Loucy (cell line): ENCODE results near the gene IQCN.

Experiments
- H2AFZ ChIP-seq: fragments of 200-600 bp; sonication (generic); 2 replicates; pipeline ENCODE4 v1.6.0; 2016; ENCODE audit warnings: antibody characterized with exemption, mild to moderate bottlenecking, low read length, moderate library complexity
- H3F3A ChIP-seq: fragments of 200-600 bp; 2 replicates; pipeline ENCODE4 v1.6.0; 2016; ENCODE audit warnings: antibody characterized with exemption, low read depth, mild to moderate bottlenecking
- H3K27me3 ChIP-seq: fragments of 200-600 bp; sonication (generic); 2 replicates; pipeline ENCODE4 v1.6.1; 2014; ENCODE audit warnings: low read length, mild to moderate bottlenecking; ENCODE audit not compliant: insufficient read depth, poor library complexity, severe bottlenecking
- H3K36me3 ChIP-seq: fragments of 200-600 bp; sonication (generic); 2 replicates; pipeline ENCODE4 v1.6.1; 2016; ENCODE audit warnings: low read length; ENCODE audit not compliant: insufficient read depth
- H3K4me1 ChIP-seq: fragments of 200-600 bp; sonication (generic); 2 replicates; pipeline ENCODE4 v1.5.1; 2014; ENCODE audit warnings: low read length, mild to moderate bottlenecking; ENCODE audit not compliant: insufficient read depth, poor library complexity, severe bottlenecking
- H3K4me2 ChIP-seq: fragments of 200-600 bp; sonication (generic); 2 replicates; pipeline ENCODE4 v1.6.0; 2014; ENCODE audit warnings: antibody characterized with exemption, low read length, low read depth, mild to moderate bottlenecking; ENCODE audit not compliant: poor library complexity, severe bottlenecking
- H3K4me3 ChIP-seq: fragments of 200-600 bp; sonication (generic); 2 replicates; pipeline ENCODE4 v1.5.1; 2014; ENCODE audit warnings: low read length, mild to moderate bottlenecking, mixed read lengths; ENCODE audit not compliant: poor library complexity, severe bottlenecking
- H3K79me2 ChIP-seq: fragments of 200-600 bp; sonication (generic); 2 replicates; pipeline ENCODE4 v1.6.1; 2014; ENCODE audit warnings: low read length; ENCODE audit not compliant: insufficient read depth
- H3K9ac ChIP-seq: fragments of 200-600 bp; sonication (generic); 2 replicates; pipeline ENCODE4 v1.6.0; 2014; ENCODE audit warnings: mild to moderate bottlenecking, low read depth, low read length, moderate library complexity; ENCODE audit not compliant: poor library complexity, severe bottlenecking
- H3K9me2 ChIP-seq: fragments of 200-600 bp; sonication (generic); replicated peaks from 2 replicates; pipeline ENCODE4 v1.6.1; 2016; ENCODE audit warnings: low read depth, low read length, mixed read lengths
- H3K9me3 ChIP-seq: fragments of 200-600 bp; sonication (generic); 2 replicates; pipeline ENCODE4 v1.6.1; 2014; ENCODE audit warnings: mild to moderate bottlenecking, antibody characterized with exemption, low read length, low read depth; ENCODE audit not compliant: insufficient read depth
- H4K20me1 ChIP-seq: fragments of 200-600 bp; sonication (generic); 2 replicates; pipeline ENCODE4 v1.6.0; 2014; ENCODE audit warnings: antibody characterized with exemption, low read length, mild to moderate bottlenecking; ENCODE audit not compliant: insufficient read depth, poor library complexity, severe bottlenecking
- EZH2phosphoT487 ChIP-seq: fragments of 200-600 bp; IDR thresholded peaks from 2 replicates; pipeline ENCODE4 v1.6.1; 2018; ENCODE audit warnings: antibody characterized with exemption, mild to moderate bottlenecking, moderate library complexity, borderline replicate concordance
- TF ChIP-seq, protein P1 (sequence below): fragments of 200-600 bp; sonication (generic); conservative IDR thresholded peaks from 2 replicates; pipeline ENCODE4 v1.5.1; 2014; ENCODE audit warnings: mild to moderate bottlenecking, antibody characterized with exemption, low read length

The IQCN gene

DNA sequence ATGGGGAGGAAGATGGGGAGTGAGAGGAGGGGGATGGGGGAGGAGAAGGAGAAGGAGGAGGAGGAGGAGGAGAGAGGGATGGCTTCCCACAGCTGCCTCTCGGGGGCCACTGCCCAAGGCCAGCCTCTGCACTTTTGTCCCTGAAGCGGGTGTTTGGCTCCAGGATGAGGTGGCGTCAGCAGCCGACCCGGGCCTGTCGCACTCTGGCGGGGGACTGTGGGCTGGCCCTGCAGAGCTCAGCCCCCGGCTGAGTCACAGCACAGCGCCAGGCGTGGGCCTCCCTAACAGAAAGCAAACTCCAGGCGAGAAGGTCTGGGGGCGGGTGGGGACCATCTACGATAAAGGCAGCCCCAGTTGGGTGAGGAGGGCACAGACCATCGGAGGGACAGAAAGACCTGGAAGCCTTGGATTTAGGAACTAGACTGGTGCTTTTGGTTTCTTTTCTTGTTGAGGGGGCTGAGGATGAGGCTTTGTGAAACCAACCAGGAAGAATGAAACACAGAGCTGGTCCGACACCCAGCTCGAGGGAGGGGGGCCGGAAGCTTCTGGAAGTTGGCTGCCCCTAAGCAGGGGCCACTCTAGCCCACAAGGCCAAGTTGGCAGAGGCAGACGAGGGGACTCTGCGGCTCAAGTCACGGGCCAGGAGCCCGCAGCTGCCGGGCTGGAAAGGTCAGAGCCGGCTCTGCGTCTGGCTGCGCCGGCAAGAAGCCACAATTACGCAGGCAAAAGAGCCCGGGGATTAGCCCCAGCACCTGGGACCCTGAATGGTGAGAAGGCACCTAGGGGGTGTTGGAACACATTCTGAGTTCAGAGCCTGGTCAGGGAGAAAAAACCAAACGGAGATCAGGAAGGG, 30.4 kb upstream of the IQCN start:
- H3K9ac ChIP-seq = peak overlapping the region; percentile 92
- peak overlapping the region; percentile 83 for H3K4me3 ChIP-seq
- peak overlapping the region; percentile 90 for H3K4me2 ChIP-seq
- peaks cover 3% of the 10 kb centered on the region for H4K20me1 ChIP-seq
- H3K4me1 ChIP-seq = peaks cover 24% of the 10 kb centered on the region
- H3K79me2 ChIP-seq = peaks cover 16% of the 10 kb centered on the region; the same call in 1 of the 2 replicates
- no peaks in the 10 kb centered on the region for H3K27me3 ChIP-seq
- no peaks in the 10 kb centered on the region for H3K9me2 ChIP-seq
- H3F3A ChIP-seq = peaks cover 18% of the 10 kb centered on the region
- peak overlapping the region; percentile 44; the same call in 1 of the 2 replicates for H2AFZ ChIP-seq
- TF ChIP-seq, protein P1, sequence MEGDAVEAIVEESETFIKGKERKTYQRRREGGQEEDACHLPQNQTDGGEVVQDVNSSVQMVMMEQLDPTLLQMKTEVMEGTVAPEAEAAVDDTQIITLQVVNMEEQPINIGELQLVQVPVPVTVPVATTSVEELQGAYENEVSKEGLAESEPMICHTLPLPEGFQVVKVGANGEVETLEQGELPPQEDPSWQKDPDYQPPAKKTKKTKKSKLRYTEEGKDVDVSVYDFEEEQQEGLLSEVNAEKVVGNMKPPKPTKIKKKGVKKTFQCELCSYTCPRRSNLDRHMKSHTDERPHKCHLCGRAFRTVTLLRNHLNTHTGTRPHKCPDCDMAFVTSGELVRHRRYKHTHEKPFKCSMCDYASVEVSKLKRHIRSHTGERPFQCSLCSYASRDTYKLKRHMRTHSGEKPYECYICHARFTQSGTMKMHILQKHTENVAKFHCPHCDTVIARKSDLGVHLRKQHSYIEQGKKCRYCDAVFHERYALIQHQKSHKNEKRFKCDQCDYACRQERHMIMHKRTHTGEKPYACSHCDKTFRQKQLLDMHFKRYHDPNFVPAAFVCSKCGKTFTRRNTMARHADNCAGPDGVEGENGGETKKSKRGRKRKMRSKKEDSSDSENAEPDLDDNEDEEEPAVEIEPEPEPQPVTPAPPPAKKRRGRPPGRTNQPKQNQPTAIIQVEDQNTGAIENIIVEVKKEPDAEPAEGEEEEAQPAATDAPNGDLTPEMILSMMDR = no peak
- no peak for TF ChIP-seq EZH2phosphoT487
- peaks cover 32% of the 10 kb centered on the region; the same call in 1 of the 2 replicates for H3K36me3 ChIP-seq
- no peaks in the 10 kb centered on the region for H3K9me3 ChIP-seq

GRCh38 chr19:18304208-18304457, 29.9 kb upstream of the IQCN start:
- Histone ChIP-seq H3K4me3 (peak overlapping the region; percentile 83), H2AFZ (no peak overlapping the region), H3K36me3 (peaks cover 27% of the 10 kb centered on the region; the same call in 1 of the 2 replicates), H4K20me1 (peaks cover 3% of the 10 kb centered on the region), H3K9me2 (no peaks in the 10 kb centered on the region), H3K27me3 (no peaks in the 10 kb centered on the region), H3K9ac (peak overlapping the region; percentile 92), H3K4me2 (peak overlapping the region; percentile 90), H3K4me1 (peaks cover 24% of the 10 kb centered on the region), H3K79me2 (peaks cover 16% of the 10 kb centered on the region; the same call in 1 of the 2 replicates), H3F3A (peaks cover 18% of the 10 kb centered on the region), H3K9me3 (no peaks in the 10 kb centered on the region)
- TF ChIP-seq EZH2phosphoT487 = no peak
- TF ChIP-seq, protein P1 = no peak

GRCh38 chr19:18301718-18302111, 27.5 kb upstream of the IQCN start:
- Histone ChIP-seq H3K4me3 (no peak overlapping the region), H3K79me2 (peaks cover 16% of the 10 kb centered on the region; the same call in 1 of the 2 replicates), H3K9ac (no peak overlapping the region), H3K36me3 (peaks cover 9% of the 10 kb centered on the region; the same call in 1 of the 2 replicates), H3K4me2 (no peak overlapping the region), H3K9me2 (no peaks in the 10 kb centered on the region), H4K20me1 (no peaks in the 10 kb centered on the region), H2AFZ (no peak overlapping the region), H3K27me3 (no peaks in the 10 kb centered on the region), H3K4me1 (peaks cover 24% of the 10 kb centered on the region), H3K9me3 (no peaks in the 10 kb centered on the region), H3F3A (peaks cover 15% of the 10 kb centered on the region)
- TF ChIP-seq, protein P1 = no peak
- no peak for TF ChIP-seq EZH2phosphoT487
